K562 (cell line): Measurements from ENCODE around the gene CCN5.

Experiments used
- CBX1 ChIP-seq: sonication (generic); IDR thresholded peaks from 2 replicates; pipeline ENCODE4 v1.6.1; 2016; ENCODE audit warnings: antibody characterized with exemption, low read depth, mild to moderate bottlenecking
- CEBPB ChIP-seq: fragments of 450-650 bp; IDR thresholded peaks from 2 replicates; pipeline ENCODE4 v1.6.1; 2016; ENCODE audit warnings: missing genetic modification characterization, missing compliant biosample characterization
- CTCF ChIP-seq, 3 experiments: IDR thresholded peaks in 2 of 3; conservative IDR thresholded peaks in 1 of 3; 2 replicates each; pipeline ENCODE4 v1.5.1; 2011 to 2012; ENCODE audit warnings: low read length in 3 of 3, mild to moderate bottlenecking in 3 of 3, control low read depth in 2 of 3, improper control_type of control experiment in 1 of 3, inconsistent platforms in 1 of 3, low read depth in 1 of 3, mixed read lengths in 1 of 3, moderate library complexity in 1 of 3; ENCODE audit not compliant: insufficient read depth in 2 of 3
- FOXP4 ChIP-seq: sonication (generic); formaldehyde crosslinking; IDR thresholded peaks from 2 replicates; pipeline ENCODE4 v1.8.0; 2022; ENCODE audit warnings: mild to moderate bottlenecking, missing genetic modification reagents, borderline replicate concordance
- SMAD1 ChIP-seq: fragments of 150-350 bp; IDR thresholded peaks from 2 replicates; pipeline ENCODE4 v1.6.1; 2014; ENCODE audit warnings: low read length, low read depth; ENCODE audit not compliant: partially characterized antibody
- THAP7 ChIP-seq: fragments of 250-450 bp; sonication (Bioruptor Pico); IDR thresholded peaks from 2 replicates; pipeline ENCODE4 v1.5.0; 2021
- ZBTB7A ChIP-seq: IDR thresholded peaks from 2 replicates; pipeline ENCODE4 v1.6.1; 2011; ENCODE audit warnings: low read depth, mild to moderate bottlenecking, low read length, moderate library complexity, borderline replicate concordance; ENCODE audit not compliant: control insufficient read depth
- ZNF121 ChIP-seq: sonication (generic); formaldehyde crosslinking; conservative IDR thresholded peaks from 2 replicates; pipeline ENCODE4 v1.8.0; 2022; ENCODE audit warnings: missing genetic modification reagents
- ZNF280A ChIP-seq: fragments of 450-650 bp; IDR thresholded peaks from 2 replicates; pipeline ENCODE4 v1.6.1; 2018; ENCODE audit warnings: mild to moderate bottlenecking, low read depth; ENCODE audit not compliant: partially characterized antibody
- ZNF41 ChIP-seq: fragments of 250-450 bp; sonication (Bioruptor Pico); conservative IDR thresholded peaks from 2 replicates; pipeline ENCODE4 v1.4.0; 2020; ENCODE audit warnings: mild to moderate bottlenecking
- ZNF589 ChIP-seq: fragments of 200-800 bp; sonication (Bioruptor generic); IDR thresholded peaks from 2 replicates; pipeline ENCODE4 v1.6.1; 2016; ENCODE audit warnings: low read depth, missing genetic modification characterization, missing compliant biosample characterization

- TF ChIP-seq THAP7 (CRISPR knock-in tag) (no peak), CTCF (IDR thresholded peaks at IDR 0.05 in 2 of 3, conservative IDR thresholded peaks at IDR 0.05 in 1 of 3; ENCODE audit: insufficient read depth in 2 of 3, low read depth in 1 of 3, low read length in 3 of 3) (no peak), ZNF280A (no peak), FOXP4 (CRISPR knock-in tag) (no peak), CEBPB (tag) (no peak), ZNF41 (CRISPR knock-in tag) (no peak), CBX1 (no peak), ZNF589 (CRISPR knock-in tag) (no peak), ZBTB7A (no peak), SMAD1 (no peak), ZNF121 (no peak)
These were observed 49.1 kb upstream of the CCN5 start for GRCh38 chr20:44666066-44666465.
